ENCODE measurements around the gene TMEM141. TPM values are rescaled to one million over a fixed set of nuclear protein-coding genes. Genes with fewer than 3 reads are reported as not detected.
A peak's percentile ranks its signal among the peaks of the same experiment; 100 is the strongest.
"Not testable (repeated sequence)": the region's sequence is repeated elsewhere in the genome, so short reads cannot be mapped to it uniquely, and the experiment has no call there.

Gene TMEM141
- total and polyA plus RNA-seq, 5 donors = 73.6 to 158 (median 102) TPM

DNA sequence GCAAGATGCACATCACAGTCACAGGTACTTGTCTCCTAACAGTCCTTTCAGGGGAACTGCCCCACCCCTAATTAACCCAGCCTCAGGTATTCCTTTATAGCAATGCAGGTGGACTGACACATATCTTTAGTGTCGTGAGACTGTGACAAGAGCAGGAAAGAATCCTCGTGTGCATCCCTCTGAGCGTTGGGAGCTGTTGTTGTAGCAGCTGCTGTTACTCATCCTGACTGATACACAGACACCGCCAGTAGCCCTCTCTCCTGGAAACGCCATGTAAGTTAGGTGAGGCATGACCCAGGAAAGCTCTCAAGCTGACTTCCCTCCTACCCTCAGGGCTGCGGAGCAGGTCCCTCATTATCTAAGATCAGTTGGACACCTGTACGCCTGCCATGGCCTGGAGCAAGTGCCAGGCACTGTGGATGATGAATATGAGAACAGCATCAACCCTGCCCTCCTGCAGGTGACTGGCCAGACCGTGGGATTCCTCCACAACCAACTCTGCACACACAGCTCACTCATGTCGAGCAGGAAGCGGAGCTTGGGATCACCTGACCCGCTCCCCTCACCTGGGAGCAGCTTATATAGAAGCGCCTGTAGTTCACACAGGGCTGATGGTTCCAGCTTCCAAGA, 16.6 kb upstream of the TMEM141 start:
- Histone ChIP-seq H3K27me3 (ENCODE audit: control insufficient read depth, insufficient read depth) (no peaks in the 10 kb centered on the region), H3K4me3 (ENCODE audit: low read length) (no peak overlapping the region), H3K27ac (ENCODE audit: low read length) (no peak overlapping the region), H3K9me3 (ENCODE audit: control insufficient read depth, low read length) (no peaks in the 10 kb centered on the region), H3K4me1 (ENCODE audit: control insufficient read depth, insufficient read depth, low read length) (no peaks in the 10 kb centered on the region)
- intact Hi-C loops (cut with DNase I) = no loop called here
- 90% methylated on average over 12 of the region's 12 CpGs for WGBS
- ATAC-seq (no peak), DNase-seq (no peak)

DNA sequence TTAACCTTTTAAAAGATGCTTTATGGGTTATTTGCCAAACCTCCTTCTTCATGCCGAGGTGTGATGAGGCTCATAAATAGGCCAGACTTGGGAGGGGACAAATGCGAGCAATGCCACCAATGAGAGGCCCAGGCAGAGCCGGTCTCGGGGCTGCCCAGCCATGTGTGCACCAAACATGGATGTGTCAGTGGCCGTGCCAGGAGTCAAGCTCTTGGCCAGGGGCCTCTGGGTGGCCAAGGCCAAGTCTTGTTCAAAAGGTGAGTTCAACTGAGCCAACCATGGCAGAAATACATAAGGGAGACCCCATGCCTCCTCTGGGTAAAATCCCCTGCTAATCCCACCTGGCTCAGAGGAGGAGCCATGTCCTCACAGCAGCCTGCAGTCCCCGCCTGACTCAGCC, 16.0 kb upstream of the TMEM141 start:
- Histone ChIP-seq H3K9me3 (ENCODE audit: control insufficient read depth, low read length) (no peaks in the 10 kb centered on the region), H3K4me3 (ENCODE audit: low read length) (no peak overlapping the region), H3K27me3 (ENCODE audit: control insufficient read depth, insufficient read depth) (no peaks in the 10 kb centered on the region), H3K27ac (ENCODE audit: low read length) (no peak overlapping the region), H3K4me1 (ENCODE audit: control insufficient read depth, insufficient read depth, low read length) (no peaks in the 10 kb centered on the region)
- WGBS = 77% methylated on average over 6 of the region's 6 CpGs
- ATAC-seq = peak in 1 of 2 donors; percentile 12
- DNase-seq = no peak
- intact Hi-C loops (cut with DNase I) = no loop called here

GRCh38 chr9:136776947-136777346, 14.2 kb upstream of the TMEM141 start:
- WGBS = 48% methylated on average over 7 of the region's 7 CpGs
- no peaks in the 10 kb centered on the region for H3K4me1 ChIP-seq (ENCODE audit: control insufficient read depth, insufficient read depth, low read length)
- DNase-seq (no peak), ATAC-seq (no peak)
- no peaks in the 10 kb centered on the region for H3K27me3 ChIP-seq (ENCODE audit: control insufficient read depth, insufficient read depth)
- H3K9me3 ChIP-seq (ENCODE audit: control insufficient read depth, low read length) = no peaks in the 10 kb centered on the region
- H3K4me3 ChIP-seq (ENCODE audit: low read length) = no peak overlapping the region
- intact Hi-C loops (cut with DNase I) = no loop called here
- H3K27ac ChIP-seq (ENCODE audit: low read length) = no peak overlapping the region

GRCh38 chr9:136777359-136777758, 13.8 kb upstream of the TMEM141 start:
- WGBS = 82% methylated on average over 14 of the region's 14 CpGs
- H3K4me3 ChIP-seq (ENCODE audit: low read length) = no peak overlapping the region
- no peak for DNase-seq
- H3K27me3 ChIP-seq (ENCODE audit: control insufficient read depth, insufficient read depth) = no peaks in the 10 kb centered on the region
- no peaks in the 10 kb centered on the region for H3K4me1 ChIP-seq (ENCODE audit: control insufficient read depth, insufficient read depth, low read length)
- intact Hi-C loops (cut with DNase I) = no loop called here
- ATAC-seq = no peak
- no peak overlapping the region for H3K27ac ChIP-seq (ENCODE audit: low read length)
- no peaks in the 10 kb centered on the region for H3K9me3 ChIP-seq (ENCODE audit: control insufficient read depth, low read length)

DNA sequence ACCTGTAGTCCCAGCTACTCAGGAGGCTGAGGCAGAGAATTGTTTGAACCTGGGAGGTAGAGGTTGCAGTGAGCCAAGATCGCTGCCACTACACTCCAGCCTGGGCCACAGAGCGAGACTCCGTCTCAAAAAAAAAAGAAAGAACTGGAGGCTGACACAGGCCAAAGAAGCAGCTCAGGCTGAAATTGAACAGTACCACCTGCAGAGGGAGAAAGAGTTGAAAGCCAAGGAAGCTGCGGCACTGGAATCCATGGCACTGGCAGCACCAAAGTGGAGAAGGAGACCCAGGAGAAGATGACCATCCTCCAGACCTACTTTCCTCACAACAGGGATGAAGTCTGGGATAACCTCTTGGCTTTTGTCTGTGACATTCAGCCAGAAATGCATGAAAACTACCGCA, 11.3 kb upstream of the TMEM141 start:
- intact Hi-C loops (cut with DNase I) = loop anchor here in 1 of 4 donors (10.0 kb wide), 1 partner anchor 285 kb away; no protein-coding TSS in a partner anchor
- Histone ChIP-seq H3K4me1 (ENCODE audit: control insufficient read depth, insufficient read depth, low read length) (no peaks in the 10 kb centered on the region), H3K27me3 (ENCODE audit: control insufficient read depth, insufficient read depth) (no peaks in the 10 kb centered on the region), H3K27ac (ENCODE audit: low read length) (no peak overlapping the region), H3K4me3 (ENCODE audit: low read length) (no peak overlapping the region), H3K9me3 (ENCODE audit: control insufficient read depth, low read length) (no peaks in the 10 kb centered on the region)
- 75% methylated on average over 5 of the region's 5 CpGs for WGBS
- ATAC-seq (no peak), DNase-seq (no peak)

- DNase-seq (no peak), ATAC-seq (no peak)
- H3K9me3 ChIP-seq (ENCODE audit: control insufficient read depth, low read length) = no peaks in the 10 kb centered on the region
- WGBS = 93% methylated on average over 3 of the region's 3 CpGs
- H3K4me3 ChIP-seq (ENCODE audit: low read length) = no peak overlapping the region
- intact Hi-C loops (cut with DNase I) = loop anchor here in 1 of 4 donors (10.0 kb wide), 1 partner anchor 282 kb away; no protein-coding TSS in a partner anchor
- no peaks in the 10 kb centered on the region for H3K27me3 ChIP-seq (ENCODE audit: control insufficient read depth, insufficient read depth)
- H3K27ac ChIP-seq (ENCODE audit: low read length) = no peak overlapping the region
- H3K4me1 ChIP-seq (ENCODE audit: control insufficient read depth, insufficient read depth, low read length) = no peaks in the 10 kb centered on the region
Measured at GRCh38 chr9:136782452-136782851, 8.7 kb upstream of the TMEM141 start.

DNA sequence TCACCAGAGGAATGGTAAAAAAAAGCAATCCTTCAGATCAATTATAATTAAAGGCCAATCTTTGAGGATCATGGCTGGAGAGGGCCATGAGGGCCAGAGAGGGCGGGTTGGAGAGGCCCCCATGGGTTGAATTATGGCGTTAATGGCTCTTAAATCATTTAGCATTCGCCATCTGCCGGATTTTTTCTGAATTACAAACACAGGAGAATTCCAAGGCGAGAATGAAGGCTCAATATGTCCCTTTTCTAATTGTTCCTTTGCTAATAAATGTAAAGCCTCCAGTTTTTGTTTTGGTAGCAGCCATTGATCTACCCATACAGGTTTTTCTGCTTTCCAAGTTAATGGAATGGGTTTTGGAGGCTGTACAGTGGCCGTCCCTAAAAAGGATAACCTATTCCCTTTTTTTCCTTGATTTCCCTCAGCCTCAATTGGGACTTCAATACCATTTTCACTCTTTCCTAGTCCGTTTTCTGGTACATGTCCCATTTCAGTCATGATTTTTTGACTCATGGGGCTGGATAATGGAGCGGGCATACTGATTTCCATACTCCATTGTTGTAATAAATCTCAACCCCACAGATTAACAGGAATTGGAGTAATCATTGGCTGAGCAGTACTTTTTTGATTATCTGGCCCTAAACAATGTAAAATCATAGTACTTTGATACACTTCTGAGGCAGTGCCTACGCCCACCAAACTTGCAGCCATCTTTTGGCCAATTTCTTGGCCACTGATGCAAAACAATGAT, 6.7 kb upstream of the TMEM141 start:
- intact Hi-C loops (cut with DNase I) = loop anchor here in 1 of 4 donors (10.0 kb wide), 1 partner anchor 280 kb away; no protein-coding TSS in a partner anchor
- no peaks in the 10 kb centered on the region for H3K4me1 ChIP-seq (ENCODE audit: control insufficient read depth, insufficient read depth, low read length)
- no peak for DNase-seq
- no peak overlapping the region for H3K27ac ChIP-seq (ENCODE audit: low read length)
- 54% methylated on average over 9 of the region's 9 CpGs for WGBS
- no peaks in the 10 kb centered on the region for H3K27me3 ChIP-seq (ENCODE audit: control insufficient read depth, insufficient read depth)
- H3K9me3 ChIP-seq (ENCODE audit: control insufficient read depth, low read length) = no peaks in the 10 kb centered on the region
- no peak overlapping the region for H3K4me3 ChIP-seq (ENCODE audit: low read length)
- no peak for ATAC-seq

- intact Hi-C loops (cut with DNase I) = loop anchor here in 3 of 4 donors (5.0 to 10.0 kb wide), 2 partner anchors 252 to 280 kb away; no protein-coding TSS in a partner anchor
- Histone ChIP-seq H3K9me3 (ENCODE audit: control insufficient read depth, low read length) (no peaks in the 10 kb centered on the region), H3K27me3 (ENCODE audit: control insufficient read depth, insufficient read depth) (no peaks in the 10 kb centered on the region), H3K4me3 (ENCODE audit: low read length) (no peak overlapping the region), H3K27ac (ENCODE audit: low read length) (no peak overlapping the region), H3K4me1 (ENCODE audit: control insufficient read depth, insufficient read depth, low read length) (no peaks in the 10 kb centered on the region)
- 83% methylated on average over 6 of the region's 6 CpGs for WGBS
- ATAC-seq (no peak), DNase-seq (no peak)
Measured at GRCh38 chr9:136784997-136785361, 6.2 kb upstream of the TMEM141 start.

- WGBS = 86% methylated on average over 23 of the region's 23 CpGs
- not testable (repeated sequence) for H3K27ac ChIP-seq (ENCODE audit: low read length); H3K9me3 ChIP-seq (ENCODE audit: control insufficient read depth, low read length); H3K4me3 ChIP-seq (ENCODE audit: low read length); DNase-seq; H3K27me3 ChIP-seq (ENCODE audit: control insufficient read depth, insufficient read depth); H3K4me1 ChIP-seq (ENCODE audit: control insufficient read depth, insufficient read depth, low read length); ATAC-seq
- intact Hi-C loops (cut with DNase I) = loop anchor here (2.0 to 10.0 kb wide), 3 partner anchors 249 to 279 kb away; no protein-coding TSS in a partner anchor
Measured at GRCh38 chr9:136785565-136786355, 5.4 kb upstream of the TMEM141 start.

DNA sequence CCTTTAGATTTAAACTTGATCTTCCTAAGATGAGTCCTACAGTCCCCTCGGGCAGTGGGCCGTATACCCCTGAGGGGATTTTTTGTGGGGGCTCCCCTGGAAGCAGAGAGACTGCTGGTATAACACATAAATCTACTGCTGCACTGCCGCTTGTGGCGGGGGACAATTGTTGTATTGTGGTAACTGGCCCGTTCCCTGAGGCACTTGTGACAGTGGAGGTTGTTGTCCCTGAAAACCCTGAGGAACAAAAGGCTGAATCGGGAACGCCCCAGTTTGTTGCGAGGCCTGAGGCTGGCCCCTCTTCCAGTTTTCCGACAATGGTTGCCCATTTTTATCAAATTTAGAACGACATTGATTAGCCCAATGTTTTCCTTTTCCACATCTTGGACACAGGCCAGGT, 4.7 kb upstream of the TMEM141 start:
- no peak for DNase-seq
- no peaks in the 10 kb centered on the region for H3K9me3 ChIP-seq (ENCODE audit: control insufficient read depth, low read length)
- no peak overlapping the region for H3K27ac ChIP-seq (ENCODE audit: low read length)
- no peak for ATAC-seq
- no peak overlapping the region for H3K4me3 ChIP-seq (ENCODE audit: low read length)
- no peaks in the 10 kb centered on the region for H3K4me1 ChIP-seq (ENCODE audit: control insufficient read depth, insufficient read depth, low read length)
- WGBS = 65% methylated on average over 10 of the region's 10 CpGs
- no peaks in the 10 kb centered on the region for H3K27me3 ChIP-seq (ENCODE audit: control insufficient read depth, insufficient read depth)
- intact Hi-C loops (cut with DNase I) = loop anchor here (2.0 to 10.0 kb wide), 3 partner anchors 248 to 278 kb away; no protein-coding TSS in a partner anchor

DNA sequence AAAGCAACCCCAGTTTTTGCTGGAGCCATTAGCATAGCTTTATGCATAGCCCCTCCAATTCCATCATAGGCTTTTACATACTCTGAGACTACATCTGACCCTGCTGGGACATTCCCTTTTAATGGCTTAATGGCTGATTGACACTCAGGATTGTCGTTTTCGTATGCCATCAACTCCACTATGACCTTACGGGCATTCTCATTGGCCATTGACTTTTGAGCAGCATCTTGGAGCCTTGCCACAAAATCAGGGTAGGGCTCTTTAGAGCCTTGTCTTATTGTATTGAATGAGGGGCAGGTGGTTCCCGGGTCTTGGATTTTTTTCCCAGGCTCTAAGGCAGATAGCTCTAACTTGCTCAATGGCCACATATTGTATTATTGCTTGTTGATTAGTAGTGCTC, 4.2 kb upstream of the TMEM141 start:
- H3K4me3 ChIP-seq (ENCODE audit: low read length); ATAC-seq; DNase-seq; H3K4me1 ChIP-seq (ENCODE audit: control insufficient read depth, insufficient read depth, low read length); H3K27ac ChIP-seq (ENCODE audit: low read length); H3K27me3 ChIP-seq (ENCODE audit: control insufficient read depth, insufficient read depth); H3K9me3 ChIP-seq (ENCODE audit: control insufficient read depth, low read length): not testable (repeated sequence)
- intact Hi-C loops (cut with DNase I) = loop anchor here (2.0 to 10.0 kb wide), 3 partner anchors 248 to 278 kb away; no protein-coding TSS in a partner anchor
- WGBS = 30% methylated on average over 4 of the region's 4 CpGs
